Type B pancreatic cell (in vitro differentiated cells): ENCODE data around the gene PRDM15. TPM values are rescaled to one million over a fixed set of nuclear protein-coding genes. Genes with fewer than 3 reads are reported as not detected.

Experiments used
- DNase-seq: peaks from one replicate; pipeline ENCODE4 v3.0.0; 2021; ENCODE audit warnings: mixed read lengths; ENCODE audit not compliant: unreplicated experiment; ENCODE audit errors: extremely low spot score
- H3K27ac Mint-ChIP-seq: 2 replicates; pipeline ENCODE4 v1.8.0; 2021; ENCODE audit warnings: mild to moderate bottlenecking, mixed read lengths
- H3K27me3 Mint-ChIP-seq: 2 replicates; pipeline ENCODE4 v1.8.0; 2021; ENCODE audit warnings: mixed read lengths
- H3K36me3 Mint-ChIP-seq: 2 replicates; pipeline ENCODE4 v1.8.0; 2021; ENCODE audit warnings: mixed read lengths
- H3K4me1 Mint-ChIP-seq: one replicate; pipeline ENCODE4 v1.8.0; 2021; ENCODE audit warnings: mixed read lengths; ENCODE audit not compliant: unreplicated experiment
- H3K4me3 Mint-ChIP-seq: 2 replicates; pipeline ENCODE4 v1.8.0; 2021; ENCODE audit warnings: mild to moderate bottlenecking, mixed read lengths
- H3K9me3 Mint-ChIP-seq: 2 replicates; pipeline ENCODE4 v1.8.0; 2021; ENCODE audit warnings: mixed read lengths
- CTCF ChIP-seq: fragments of 200-600 bp; sonication (generic); conservative IDR thresholded peaks from 2 replicates; pipeline ENCODE4 v1.5.0; 2021; ENCODE audit warnings: antibody characterized with exemption, mild to moderate bottlenecking
- total RNA-seq: library from RNA; stranded (reverse); gene quantifications from 2 replicates; pipeline ENCODE4 v1.2.1, GENCODE V29; 2021; ENCODE audit warnings: low replicate concordance

The PRDM15 gene
- total RNA-seq, 1 donor from 2014 or later, result 8.8 TPM

GRCh38 chr21:41891132-41891531 is 12.0 kb upstream of the PRDM15 start:
- DNase-seq, result no peak
- H3K36me3 Mint-ChIP-seq, result peaks cover 12% of the 10 kb centered on the region
- H3K9me3 Mint-ChIP-seq, result no peaks in the 10 kb centered on the region
- peaks cover 11% of the 10 kb centered on the region for H3K4me1 Mint-ChIP-seq
- H3K27me3 Mint-ChIP-seq, result no peaks in the 10 kb centered on the region
- no peak overlapping the region for H3K4me3 Mint-ChIP-seq
- no peak for TF ChIP-seq CTCF
- H3K27ac Mint-ChIP-seq, result peak overlapping the region; percentile 90

- Mint-ChIP-seq H3K4me1 (peaks cover 9% of the 10 kb centered on the region), H3K27ac (peak overlapping the region; percentile 90), H3K27me3 (no peaks in the 10 kb centered on the region), H3K36me3 (peaks cover 7% of the 10 kb centered on the region), H3K9me3 (no peaks in the 10 kb centered on the region), H3K4me3 (no peak overlapping the region)
- no peak for DNase-seq
- TF ChIP-seq CTCF, result no peak
Measured at GRCh38 chr21:41890355-41890754, 11.2 kb upstream of the PRDM15 start.

GRCh38 chr21:41888749-41889376 is 9.7 kb upstream of the PRDM15 start:
- Mint-ChIP-seq H3K27me3 (no peaks in the 10 kb centered on the region), H3K9me3 (no peaks in the 10 kb centered on the region), H3K27ac (no peak overlapping the region), H3K4me1 (peaks cover 10% of the 10 kb centered on the region), H3K36me3 (peaks cover 4% of the 10 kb centered on the region), H3K4me3 (no peak overlapping the region)
- DNase-seq, result no peak
- no peak for TF ChIP-seq CTCF

- Mint-ChIP-seq H3K27me3 (no peaks in the 10 kb centered on the region), H3K27ac (no peak overlapping the region), H3K4me1 (peaks cover 10% of the 10 kb centered on the region), H3K4me3 (no peak overlapping the region), H3K9me3 (no peaks in the 10 kb centered on the region), H3K36me3 (peaks cover 4% of the 10 kb centered on the region)
- no peak for DNase-seq
- TF ChIP-seq CTCF, result no peak
Measured at GRCh38 chr21:41887667-41888066, 8.5 kb upstream of the PRDM15 start.

GRCh38 chr21:41886328-41886727 is 7.2 kb upstream of the PRDM15 start:
- H3K36me3 Mint-ChIP-seq, result peaks cover 4% of the 10 kb centered on the region
- H3K4me1 Mint-ChIP-seq, result peaks cover 10% of the 10 kb centered on the region
- H3K9me3 Mint-ChIP-seq, result no peaks in the 10 kb centered on the region
- DNase-seq, result no peak
- H3K27me3 Mint-ChIP-seq, result no peaks in the 10 kb centered on the region
- H3K27ac Mint-ChIP-seq, result no peak overlapping the region
- no peak for TF ChIP-seq CTCF
- H3K4me3 Mint-ChIP-seq, result no peak overlapping the region
